IPS-NIHi7 (cell line): ENCODE measurements around the gene RSU1.

ENCODE experiments used
- DNase-seq: peaks from one replicate; pipeline ENCODE4 v3.0.0; 2012; ENCODE audit warnings: mixed read lengths; ENCODE audit errors: extremely low spot score

The RSU1 gene

DNA sequence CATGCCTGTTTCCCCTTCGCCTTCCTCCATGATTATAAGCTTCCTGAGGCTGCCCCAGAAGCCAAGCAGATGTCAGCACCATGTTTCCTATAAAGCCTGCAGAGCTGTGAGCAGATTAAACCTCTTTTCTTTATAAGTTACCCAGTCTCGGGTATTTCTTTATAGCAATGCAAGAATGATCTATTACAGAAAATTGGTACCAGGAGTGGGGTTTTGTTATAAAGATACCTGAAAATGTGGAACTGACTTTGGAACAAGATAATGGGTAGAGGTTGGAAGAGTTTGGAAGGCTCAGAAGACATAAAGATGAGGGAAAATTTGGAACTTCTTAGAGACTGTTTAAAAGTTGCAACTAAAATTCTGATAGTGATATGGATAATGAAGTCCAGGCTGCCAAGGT, 4.8 kb upstream of the RSU1 start:
- no peak for DNase-seq

DNA sequence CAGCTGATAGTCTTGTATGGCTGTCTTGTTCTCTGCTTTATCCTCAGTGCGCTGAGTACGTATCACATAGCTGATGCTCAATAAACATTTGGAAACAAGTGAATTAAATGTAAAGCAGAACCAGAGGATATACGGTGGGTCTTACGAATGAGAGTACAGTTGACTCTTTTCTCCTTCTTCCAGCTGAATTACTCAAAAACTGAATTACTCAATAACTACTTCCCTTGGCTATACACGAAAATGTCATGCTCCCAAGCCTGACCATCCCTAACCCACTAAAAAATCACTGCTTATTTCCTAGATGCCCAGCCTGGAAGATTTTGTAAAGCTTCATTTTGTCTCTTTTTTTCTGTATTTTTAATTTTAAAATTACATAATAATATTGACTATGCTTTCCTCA, 3.2 kb upstream of the RSU1 start:
- DNase-seq = no peak

DNA sequence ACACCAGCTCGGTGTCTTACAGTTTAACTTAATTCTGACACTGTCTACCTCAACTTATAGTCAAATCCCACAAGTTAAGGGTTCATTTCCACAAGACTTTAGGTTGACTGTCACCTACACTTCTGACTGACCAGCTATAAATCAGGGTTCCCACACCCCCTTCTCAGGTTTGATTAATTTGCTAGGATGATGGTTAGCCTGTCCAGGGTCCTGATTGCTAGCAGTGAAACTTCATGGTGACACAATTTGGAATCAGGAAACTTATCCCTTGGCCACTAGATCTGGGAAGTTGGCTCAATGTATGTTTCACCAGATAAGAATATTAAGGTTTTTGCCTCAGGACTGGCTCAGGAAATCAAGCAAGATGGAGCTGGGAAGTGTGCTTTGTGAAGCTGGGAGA, 2.8 kb upstream of the RSU1 start:
- no peak for DNase-seq

DNA sequence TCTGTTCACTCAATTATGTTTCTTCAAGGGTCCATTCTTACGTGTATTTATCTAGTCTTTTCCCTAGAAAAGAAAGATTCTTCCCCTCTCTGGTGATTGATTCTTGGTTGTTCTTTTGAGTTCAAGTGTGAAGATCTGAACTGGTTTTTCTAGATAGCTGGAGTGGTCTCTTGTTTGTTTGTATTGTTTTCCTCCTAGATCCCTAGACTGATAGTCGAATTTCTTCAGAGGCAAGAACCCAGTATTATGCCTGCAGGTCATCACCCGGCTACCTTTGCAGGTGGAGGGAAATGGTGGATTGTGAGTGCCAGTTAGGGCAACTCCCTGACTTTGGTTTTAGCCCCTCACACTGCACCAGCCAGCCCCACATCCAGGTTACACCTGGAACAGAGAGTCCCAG, 2.2 kb upstream of the RSU1 start:
- DNase-seq = no peak

DNA sequence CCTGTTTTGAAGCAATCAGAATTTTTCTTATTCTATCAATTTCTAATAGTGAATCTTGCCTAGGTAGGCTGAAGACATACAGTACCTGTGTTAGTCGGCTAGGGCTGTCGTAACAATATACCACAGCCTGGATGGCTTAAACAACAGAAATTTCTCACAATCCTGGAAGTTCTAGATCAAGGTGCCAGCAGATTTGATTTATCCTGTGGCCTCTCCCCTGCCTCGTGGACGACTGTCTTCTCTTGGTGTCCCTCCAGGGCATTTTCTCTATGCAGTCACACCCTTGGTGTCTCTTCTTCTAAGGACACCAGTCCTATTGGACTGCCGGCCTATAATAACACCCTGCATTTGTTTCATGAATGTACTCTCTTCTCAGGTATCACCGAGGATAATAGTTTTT, 1.8 kb upstream of the RSU1 start:
- DNase-seq = no peak

DNA sequence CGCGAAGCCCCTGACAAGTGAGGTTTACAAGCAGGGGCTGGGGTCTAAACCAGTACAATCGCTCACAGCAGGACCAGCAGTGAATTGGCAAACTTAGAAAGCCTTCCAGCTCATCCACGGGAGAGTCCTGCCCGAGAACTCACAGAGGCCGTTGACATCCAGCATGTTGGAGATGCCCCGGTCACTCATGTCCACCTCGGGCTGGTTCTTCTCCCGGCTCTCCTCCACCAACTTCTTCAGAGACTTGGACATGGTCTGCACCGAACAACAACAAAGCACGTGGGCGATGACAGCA, 447 bp downstream of the RSU1 start:
- no peak for DNase-seq

DNA sequence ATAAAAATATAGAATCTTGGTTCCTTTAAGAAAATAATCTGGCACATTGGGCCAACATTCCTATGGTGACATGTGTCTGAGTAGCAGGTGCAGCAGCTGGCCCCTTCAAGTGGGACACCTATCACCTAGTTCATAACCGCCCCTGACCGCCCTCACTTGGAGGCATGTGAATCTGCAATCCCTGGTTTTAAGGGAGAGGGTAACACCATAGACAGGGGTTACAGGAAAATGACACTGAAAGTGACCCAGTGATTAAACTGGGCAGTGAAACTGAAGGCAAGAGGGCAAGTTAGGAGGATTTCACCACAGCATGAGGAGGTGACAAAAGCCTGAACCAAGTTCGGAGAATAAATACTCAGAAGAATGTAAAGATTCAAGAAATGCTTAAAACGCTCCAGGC, 1.1 kb downstream of the RSU1 start:
- DNase-seq = no peak

DNA sequence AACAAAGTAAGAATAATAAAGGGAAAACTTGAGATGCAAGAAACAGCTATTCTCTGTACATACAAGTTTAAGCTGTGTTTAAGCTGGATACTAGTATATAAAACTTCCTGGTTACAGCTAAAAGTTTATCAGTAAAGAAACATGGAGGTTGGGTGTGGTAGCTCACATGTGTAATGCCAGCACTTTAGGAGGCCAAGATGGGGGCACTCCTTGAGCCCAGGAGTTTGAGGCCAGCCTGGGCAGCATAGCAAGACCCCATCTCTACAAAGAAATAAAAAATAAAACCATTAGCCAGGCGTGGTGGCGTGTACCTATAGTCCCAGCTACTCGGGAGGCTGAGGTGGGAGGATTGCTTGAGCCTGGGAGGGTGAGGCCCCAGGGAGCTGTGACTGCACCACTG, 3.2 kb downstream of the RSU1 start:
- no peak for DNase-seq

DNA sequence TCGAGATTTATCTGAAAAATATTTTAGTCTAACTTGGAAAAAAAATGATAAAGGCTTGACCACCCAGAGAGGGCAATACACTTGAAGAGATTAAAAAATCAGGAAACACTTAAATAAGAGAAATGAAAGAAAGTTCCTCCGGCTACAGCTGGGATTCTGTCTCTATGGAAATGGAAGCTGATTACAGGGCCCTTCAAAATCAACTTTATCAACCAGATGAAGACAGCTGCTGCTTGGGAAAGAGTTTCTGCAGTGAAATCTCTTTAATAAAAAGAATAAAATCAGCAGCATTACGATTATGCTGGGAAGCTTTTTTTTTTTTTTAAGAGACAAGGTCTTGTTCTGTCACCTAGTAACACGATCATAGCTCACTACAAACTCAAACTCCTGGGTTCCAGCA, 4.5 kb downstream of the RSU1 start:
- no peak for DNase-seq

DNA sequence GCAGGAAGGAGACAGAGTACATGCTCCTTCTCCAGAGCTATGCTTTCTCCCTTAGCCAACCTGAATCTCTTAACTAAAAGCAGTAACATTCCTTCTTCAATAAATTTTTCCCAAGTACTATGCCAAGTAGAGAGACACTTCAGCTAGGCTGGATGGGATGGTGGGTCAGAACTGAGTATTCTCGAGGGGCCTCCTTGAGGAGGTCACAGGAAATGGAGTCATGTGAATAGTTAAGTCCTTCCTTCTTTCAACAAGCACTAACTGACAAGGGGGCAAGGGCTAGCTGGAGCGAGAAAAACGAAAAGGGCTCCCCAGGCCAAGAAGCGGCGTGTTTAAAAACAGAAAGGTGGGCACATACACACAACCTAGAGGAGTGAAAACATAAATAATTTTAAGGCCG, 5.5 kb downstream of the RSU1 start:
- no peak for DNase-seq

DNA sequence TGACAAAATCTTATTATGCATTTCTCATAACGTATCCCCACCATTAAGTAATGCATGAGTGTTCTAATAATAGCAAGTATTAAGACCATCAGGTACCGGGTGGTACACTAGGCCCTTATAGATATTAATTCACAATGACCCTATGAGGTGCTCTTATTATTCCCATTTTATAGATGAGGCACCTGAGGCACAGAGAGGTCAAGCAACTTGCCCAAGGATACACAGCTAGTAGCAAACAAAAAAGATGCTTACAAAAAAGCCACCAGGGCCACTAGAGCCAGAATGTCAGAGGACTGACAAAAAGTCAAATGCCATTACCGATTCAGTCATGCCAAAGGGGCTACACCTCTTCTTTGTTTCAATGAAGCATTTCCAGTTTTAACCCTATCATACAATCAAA, 5.9 kb downstream of the RSU1 start:
- no peak for DNase-seq

DNA sequence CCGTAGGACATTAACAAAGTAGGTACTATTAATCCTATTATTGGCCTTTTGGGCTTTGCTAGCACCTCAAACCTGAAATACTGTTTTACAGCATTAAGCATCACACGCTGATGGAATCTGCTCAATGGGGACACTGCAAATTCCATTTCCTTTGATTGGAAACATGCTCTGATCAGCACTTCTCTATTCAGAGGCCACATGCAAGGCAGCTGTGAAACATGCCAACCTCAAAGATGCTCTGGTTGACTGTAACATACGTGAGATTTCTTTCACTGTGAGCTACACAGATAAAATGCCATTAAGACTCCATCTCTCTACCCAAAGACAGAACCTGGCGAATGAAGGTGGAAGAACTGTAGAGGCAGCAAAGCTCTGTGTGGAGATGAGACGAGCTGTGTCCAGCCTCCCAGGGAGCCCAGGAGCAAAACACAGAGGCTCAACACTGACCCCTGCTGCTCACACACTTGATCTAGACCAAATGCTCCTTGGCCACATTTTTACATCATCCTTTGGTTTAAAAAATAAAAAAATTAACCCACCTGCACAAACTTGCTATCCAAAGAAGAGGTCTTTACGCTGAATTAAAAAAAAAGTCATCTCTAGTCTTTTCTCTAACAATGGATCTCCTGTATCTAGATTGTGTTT, 8.0 kb downstream of the RSU1 start:
- DNase-seq = peak; percentile 67

DNA sequence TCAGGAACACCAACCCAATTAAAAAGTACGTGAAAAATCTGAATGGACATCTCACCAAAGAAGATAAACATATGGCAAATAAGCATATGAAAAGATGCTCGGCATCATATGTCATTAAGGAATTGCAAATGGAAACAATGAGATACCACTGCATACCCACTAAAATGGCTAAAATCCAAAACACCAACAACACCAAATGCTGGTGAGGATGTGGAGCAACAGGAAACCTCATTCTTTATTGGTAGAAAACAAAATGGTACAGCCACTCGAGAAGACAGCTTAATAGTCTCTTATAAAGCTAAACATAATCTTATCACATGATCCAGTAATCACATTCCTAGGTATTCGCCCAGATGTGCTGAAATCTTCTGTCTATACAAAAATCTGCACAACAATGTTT, 13.1 kb downstream of the RSU1 start:
- DNase-seq = no peak

DNA sequence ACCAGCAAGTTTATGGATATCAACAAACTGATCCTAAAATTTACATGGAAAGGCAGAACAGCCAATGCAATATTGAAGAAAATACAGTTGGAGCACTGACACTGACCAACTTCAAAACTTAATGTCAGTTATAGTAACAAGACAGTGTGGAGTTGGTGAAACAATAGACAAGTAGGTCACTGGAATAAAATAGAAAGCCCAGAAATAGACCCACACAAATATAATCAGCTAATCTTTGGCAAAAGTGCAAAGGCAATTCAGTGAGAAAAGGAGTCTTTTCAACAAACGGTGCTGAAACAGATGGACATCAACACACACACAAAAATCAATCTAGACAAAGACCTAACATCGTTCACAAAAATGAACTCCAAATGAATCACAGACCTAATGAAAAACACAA, 13.8 kb downstream of the RSU1 start:
- no peak for DNase-seq

DNA sequence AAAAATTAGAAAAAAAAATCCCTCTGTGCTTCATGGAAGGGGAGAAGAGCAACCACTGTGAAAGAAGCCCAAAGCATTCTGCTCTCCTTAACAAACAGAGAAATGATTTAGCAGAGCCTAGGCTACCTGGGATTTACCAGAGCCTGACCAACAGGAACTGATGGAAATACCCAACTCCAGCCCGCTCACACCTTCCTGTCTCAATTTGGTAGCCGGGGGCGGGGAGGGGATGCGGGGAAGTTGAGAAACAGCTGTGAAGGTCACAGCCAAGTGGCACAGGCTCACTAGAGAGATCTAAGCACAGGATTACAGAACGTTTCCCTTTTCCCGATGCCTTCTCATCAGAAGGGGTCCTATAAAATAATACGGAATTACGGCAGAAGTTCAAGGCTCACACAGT, 17.6 kb downstream of the RSU1 start:
- peak; percentile 24 for DNase-seq

DNA sequence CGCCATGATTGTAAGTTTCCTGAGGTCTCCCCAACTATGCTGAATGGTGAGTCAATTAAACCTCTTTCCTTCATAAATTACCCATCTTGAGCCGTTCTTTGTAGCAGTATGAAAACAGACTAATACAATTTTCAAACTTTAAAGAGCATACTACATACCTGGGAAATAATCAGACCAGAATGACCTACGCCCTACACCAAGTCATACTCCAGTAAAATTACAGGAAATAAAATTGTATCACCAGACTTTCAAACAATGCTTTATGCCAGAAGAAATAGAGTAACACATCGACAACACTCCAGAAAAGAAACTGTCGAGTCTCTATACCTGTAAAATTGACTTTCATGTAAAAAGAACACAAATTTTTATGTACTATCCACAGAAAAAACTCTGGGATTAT, 18.7 kb downstream of the RSU1 start:
- no peak for DNase-seq

DNA sequence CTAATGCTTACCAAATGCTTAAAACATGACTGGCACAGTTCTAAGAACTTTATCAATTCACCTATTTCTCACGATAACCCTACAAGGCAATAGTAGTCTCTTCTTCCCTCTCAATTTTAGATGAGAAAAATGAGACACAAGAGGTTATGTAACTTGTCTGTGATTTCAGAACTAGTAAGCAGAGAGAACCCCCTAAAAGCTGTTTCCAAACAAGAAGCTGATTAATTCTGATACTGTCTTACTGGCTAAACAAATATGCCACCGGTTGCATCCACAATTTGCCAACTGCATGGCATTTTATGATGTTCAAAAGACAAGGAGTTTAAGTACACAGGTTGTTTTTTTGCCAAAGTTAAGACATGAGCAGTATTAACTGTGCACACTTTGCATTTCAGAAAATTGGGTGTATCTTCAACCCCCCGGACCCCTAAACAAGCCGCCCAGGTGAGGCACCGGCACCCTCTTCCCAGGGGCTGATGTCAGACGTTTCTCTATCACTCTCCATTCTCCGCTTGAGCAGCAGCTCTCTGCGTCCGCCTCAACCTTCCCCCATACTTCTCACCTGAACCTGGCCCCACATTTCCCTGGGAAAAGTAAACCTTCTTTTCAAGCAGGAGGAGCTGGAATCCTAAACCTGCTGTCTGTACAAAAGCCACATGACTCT, 21.7 kb downstream of the RSU1 start:
- no peak for DNase-seq

DNA sequence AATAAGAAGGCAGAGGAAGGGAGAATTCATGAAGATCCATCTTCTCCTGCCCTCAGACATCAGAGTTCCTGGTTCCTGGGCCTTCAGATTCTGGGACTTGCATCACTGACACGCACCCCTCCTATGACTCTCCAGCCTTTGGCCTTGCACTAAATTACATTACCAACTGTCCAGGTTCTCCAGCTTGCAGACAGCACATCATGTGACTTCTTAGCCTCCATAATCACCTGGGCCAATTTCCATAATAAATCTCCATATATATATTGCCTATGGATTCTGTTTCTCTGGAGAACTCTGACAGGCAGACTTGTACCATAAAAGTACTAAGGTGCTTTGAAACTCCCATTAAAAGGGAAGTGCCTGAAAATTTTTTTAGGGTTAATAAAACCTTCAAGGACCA, 23.2 kb downstream of the RSU1 start:
- no peak for DNase-seq

DNA sequence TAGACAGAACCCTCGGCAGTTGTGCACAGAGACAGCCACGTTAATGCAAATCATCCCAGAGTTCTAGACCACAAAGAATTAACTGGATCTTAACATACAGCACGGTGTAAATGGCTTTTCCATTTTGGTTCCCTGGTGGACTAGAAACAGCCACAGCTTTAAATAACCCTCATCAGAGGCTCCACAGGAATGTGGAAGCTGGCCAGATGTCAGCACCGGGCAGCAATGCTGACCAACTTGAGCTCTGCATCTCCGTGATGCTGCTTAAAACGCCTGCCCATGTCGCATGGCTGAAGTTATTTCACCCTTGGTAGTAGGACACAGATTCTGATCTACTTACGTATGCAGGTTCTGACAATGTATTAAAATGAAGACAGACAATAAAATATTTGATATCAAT, 24.5 kb downstream of the RSU1 start:
- no peak for DNase-seq

DNA sequence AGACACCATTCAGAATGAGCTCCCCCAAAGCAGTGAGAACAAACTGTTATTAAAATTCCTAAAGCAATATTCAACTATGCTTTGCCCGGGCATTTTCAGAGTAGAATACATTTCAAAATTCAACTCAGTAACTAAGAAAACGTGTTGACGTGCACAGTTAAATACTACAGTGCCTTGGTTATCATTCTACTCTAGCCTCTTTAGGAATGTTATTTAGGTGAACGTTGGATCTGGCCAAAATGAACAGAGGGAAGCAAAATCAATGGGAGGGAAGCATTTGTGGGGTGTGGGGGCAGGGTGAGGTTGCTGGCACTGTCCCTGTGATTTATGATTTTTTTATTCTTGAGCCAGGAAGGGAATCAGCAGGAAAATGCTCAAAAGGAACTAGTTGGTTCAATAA, 27.5 kb downstream of the RSU1 start:
- DNase-seq = no peak

DNA sequence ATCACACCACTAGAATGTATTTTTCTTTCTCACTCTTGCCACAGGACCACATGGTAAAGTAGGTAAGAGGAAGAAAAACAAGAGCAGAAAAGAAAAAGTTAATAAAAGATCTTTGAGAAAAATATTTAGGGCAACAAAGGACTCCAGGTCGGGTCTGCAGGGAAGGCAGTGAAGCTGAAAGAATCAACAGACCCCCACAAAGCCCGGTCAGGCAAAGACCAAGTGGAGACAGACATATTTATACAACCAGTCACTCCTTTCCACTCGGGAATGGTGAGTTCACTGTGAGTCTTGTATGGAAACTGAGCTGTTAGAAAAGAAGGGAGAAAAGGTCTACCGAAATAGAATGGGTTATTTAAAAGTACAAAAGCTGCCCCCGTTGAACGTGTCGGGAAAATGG, 28.0 kb downstream of the RSU1 start:
- no peak for DNase-seq

DNA sequence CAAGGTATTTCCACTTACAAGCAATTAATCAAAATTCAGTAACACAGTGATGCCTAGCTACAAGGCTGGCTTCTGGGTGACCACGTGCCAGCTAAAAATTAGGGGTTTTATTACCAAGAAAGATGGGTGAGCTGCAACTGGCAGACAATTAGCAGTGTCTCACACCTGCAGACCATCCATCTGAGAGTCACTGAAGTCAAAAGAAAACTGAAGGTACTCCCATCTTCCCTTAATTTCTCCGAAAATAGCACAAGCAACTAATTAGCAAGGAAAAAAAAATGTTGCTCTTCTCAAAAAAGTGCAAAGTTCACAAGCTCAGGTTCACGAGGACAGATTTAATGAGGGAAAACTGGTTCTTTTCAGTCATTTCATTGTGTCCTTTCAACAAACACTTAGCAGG, 28.4 kb downstream of the RSU1 start:
- no peak for DNase-seq

DNA sequence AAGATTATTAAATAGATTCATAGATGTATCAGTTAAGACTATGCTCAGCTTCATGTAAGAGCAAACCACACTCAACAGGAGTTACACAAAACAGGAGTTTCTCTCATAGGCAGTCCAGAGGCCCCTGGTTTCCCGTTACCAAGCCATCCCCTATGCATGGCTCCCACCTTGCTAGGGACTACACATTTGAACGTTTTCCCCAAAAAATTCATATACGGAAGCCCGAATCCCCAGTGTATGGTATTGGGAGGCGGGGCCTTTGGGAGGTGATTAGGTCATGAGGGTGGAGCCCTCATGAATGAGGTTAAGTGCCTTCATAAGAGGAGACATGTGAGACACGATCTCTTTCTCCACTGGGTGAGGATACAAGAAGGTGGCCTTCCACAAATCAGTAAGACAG, 29.1 kb downstream of the RSU1 start:
- no peak for DNase-seq

DNA sequence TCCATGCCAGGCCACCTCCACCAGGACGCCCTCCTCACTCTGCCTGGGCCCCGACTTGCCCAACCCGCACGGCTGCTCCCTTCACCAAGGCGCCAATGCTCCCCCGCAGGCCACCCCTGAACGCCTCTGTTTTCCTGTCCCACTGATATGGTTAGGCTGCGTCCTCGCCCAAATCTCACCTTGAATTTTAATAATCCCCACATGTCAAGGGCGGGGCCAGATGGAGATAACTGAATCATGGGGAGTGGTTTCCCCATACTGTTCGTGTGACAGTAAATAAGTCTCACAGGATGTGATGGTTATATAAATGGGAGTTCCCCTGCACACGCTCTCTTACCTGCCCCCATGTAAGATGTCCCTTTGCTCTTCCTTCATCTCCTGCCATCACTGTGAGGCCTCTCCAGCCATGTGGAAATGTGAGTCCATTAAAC, 29.8 kb downstream of the RSU1 start:
- DNase-seq = no peak
